HEK293T (cell line): ENCODE measurements around the gene TMEM161B.

ENCODE experiments used
- BHLHE40 ChIP-seq: fragments of 450-650 bp; IDR thresholded peaks from 2 replicates; pipeline ENCODE4 v1.6.1; 2016; ENCODE audit warnings: mild to moderate bottlenecking, moderate library complexity, borderline replicate concordance
- ELF4 ChIP-seq: fragments of 450-650 bp; IDR thresholded peaks from 2 replicates; pipeline ENCODE4 v1.6.1; 2017; ENCODE audit warnings: antibody characterized with exemption
- FOXK2 ChIP-seq: fragments of 450-650 bp; IDR thresholded peaks from 2 replicates; pipeline ENCODE4 v1.6.1; 2016; ENCODE audit warnings: mild to moderate bottlenecking
- SP1 ChIP-seq: fragments of 450-650 bp; IDR thresholded peaks from 2 replicates; pipeline ENCODE4 v1.6.1; 2017
- SUZ12 ChIP-seq: fragments of 450-650 bp; IDR thresholded peaks from 2 replicates; pipeline ENCODE4 v1.6.1; 2016; ENCODE audit warnings: mild to moderate bottlenecking

DNA sequence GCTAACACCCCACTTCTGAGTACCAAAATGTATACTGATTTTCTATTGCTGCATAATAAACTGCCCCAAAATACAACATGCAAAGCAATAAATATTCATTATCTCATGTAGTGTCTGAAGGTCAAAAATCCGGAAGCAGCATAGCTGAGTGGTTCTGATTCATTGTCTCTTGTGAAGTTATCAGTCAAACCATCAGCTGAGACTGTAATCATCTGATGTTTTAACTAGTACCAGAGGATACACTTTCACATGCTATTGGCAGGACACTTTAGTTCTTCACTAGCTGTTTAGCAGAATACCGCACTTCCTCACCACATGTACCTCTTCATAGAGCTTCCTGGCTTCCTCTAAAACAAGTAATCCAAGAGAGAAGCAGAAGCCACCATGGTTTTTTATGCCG, 12.7 kb upstream of the TMEM161B start:
- TF ChIP-seq SUZ12 (no peak), SP1 (no peak), BHLHE40 (no peak), ELF4 (no peak), FOXK2 (no peak)
